Measurements from ENCODE around the gene PHC3.

The PHC3 gene

DNA sequence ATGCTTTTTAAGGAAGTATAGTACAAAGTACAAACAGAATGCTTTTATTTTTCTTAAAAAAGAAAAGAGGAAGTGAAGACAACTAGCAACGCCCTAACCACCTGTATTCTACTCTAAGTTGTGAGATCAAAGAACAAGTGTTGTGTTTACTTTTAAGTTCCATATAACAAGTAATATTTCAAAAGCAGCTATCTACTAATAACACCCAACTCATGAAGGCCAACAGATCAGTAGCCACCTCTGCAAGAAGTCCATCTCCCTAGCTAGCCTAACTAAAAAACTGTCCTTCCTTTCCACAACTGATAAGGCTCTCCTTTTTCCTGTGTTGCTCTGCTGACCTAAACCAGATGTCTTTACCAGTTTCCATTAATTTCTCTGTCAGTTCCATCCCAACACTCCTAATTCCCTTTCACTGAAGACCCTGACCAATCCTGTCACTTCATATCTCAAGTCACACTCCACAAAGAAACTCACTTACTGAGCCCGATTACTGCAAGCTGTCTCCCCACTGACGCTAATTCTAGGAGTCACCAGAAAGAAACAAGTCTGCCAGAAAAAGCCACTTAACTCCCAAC is 26.9 kb downstream of the PHC3 start:
- no peak overlapping the region for H3K27ac ChIP-seq (ENCODE audit: low read depth, low read length)

DNA sequence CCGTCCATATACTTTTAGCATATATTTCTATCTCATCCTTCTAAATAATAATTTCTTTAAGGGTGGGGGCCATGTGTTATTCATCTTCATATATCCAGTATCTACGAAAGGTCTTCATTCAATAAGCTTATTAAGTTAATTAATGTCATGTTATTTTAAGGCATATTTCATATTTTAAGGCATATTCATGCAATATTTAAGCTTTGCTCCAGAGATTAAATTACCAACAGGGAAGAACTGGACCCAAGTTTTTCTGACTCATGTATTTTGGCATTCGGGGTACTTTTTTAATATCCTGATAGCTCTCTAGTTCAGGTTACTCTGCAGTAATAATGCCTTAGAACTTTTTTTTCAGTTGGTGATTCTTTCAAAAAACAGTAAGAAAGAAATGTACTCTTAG is 27.4 kb downstream of the PHC3 start:
- Histone ChIP-seq H3K27ac (ENCODE audit: low read depth, low read length) (no peak overlapping the region), H3K9ac (ENCODE audit: low read length) (no peak overlapping the region), H3K27me3 (ENCODE audit: control insufficient read depth in 1 of 2, insufficient read depth in 2 of 2, low read length in 2 of 2) (no peaks in the 10 kb centered on the region), H3K4me1 (ENCODE audit: insufficient read depth, low read length) (peaks cover 18% of the 10 kb centered on the region), H3K36me3 (ENCODE audit: insufficient read depth, low read length) (peaks cover 3% of the 10 kb centered on the region), H3K4me3 (ENCODE audit: low read depth in 1 of 2, low read length in 2 of 2) (no peak overlapping the region), H3K9me3 (ENCODE audit: low read length) (no peaks in the 10 kb centered on the region)

More for the DNA sequence above, 26.9 kb downstream of the PHC3 start:
- no peak overlapping the region for H3K4me3 ChIP-seq (ENCODE audit: low read depth in 1 of 2, low read length in 2 of 2)
- H3K9ac ChIP-seq (ENCODE audit: low read length): no peak overlapping the region
- no peaks in the 10 kb centered on the region for H3K9me3 ChIP-seq (ENCODE audit: low read length)
- H3K36me3 ChIP-seq (ENCODE audit: insufficient read depth, low read length): no peaks in the 10 kb centered on the region
- H3K4me1 ChIP-seq (ENCODE audit: insufficient read depth, low read length): peaks cover 20% of the 10 kb centered on the region
- no peaks in the 10 kb centered on the region for H3K27me3 ChIP-seq (ENCODE audit: control insufficient read depth in 1 of 2, insufficient read depth in 2 of 2, low read length in 2 of 2)

- Histone ChIP-seq H3K9me3 (ENCODE audit: low read length) (no peaks in the 10 kb centered on the region), H3K4me1 (ENCODE audit: insufficient read depth, low read length) (peaks cover 18% of the 10 kb centered on the region), H3K4me3 (ENCODE audit: low read depth in 1 of 2, low read length in 2 of 2) (no peak overlapping the region), H3K27me3 (ENCODE audit: control insufficient read depth in 1 of 2, insufficient read depth in 2 of 2, low read length in 2 of 2) (no peaks in the 10 kb centered on the region), H3K9ac (ENCODE audit: low read length) (no peak overlapping the region), H3K36me3 (ENCODE audit: insufficient read depth, low read length) (peaks cover 8% of the 10 kb centered on the region), H3K27ac (ENCODE audit: low read depth, low read length) (no peak overlapping the region)
Observed at GRCh38 chr3:170151536-170151935, 30.0 kb downstream of the PHC3 start.

- H3K9me3 ChIP-seq (ENCODE audit: low read length): no peaks in the 10 kb centered on the region
- H3K27ac ChIP-seq (ENCODE audit: low read depth, low read length): no peak overlapping the region
- no peaks in the 10 kb centered on the region for H3K27me3 ChIP-seq (ENCODE audit: control insufficient read depth in 1 of 2, insufficient read depth in 2 of 2, low read length in 2 of 2)
- H3K9ac ChIP-seq (ENCODE audit: low read length): no peak overlapping the region
- H3K4me3 ChIP-seq (ENCODE audit: low read depth in 1 of 2, low read length in 2 of 2): no peak overlapping the region
- peaks cover 8% of the 10 kb centered on the region for H3K4me1 ChIP-seq (ENCODE audit: insufficient read depth, low read length)
- H3K36me3 ChIP-seq (ENCODE audit: insufficient read depth, low read length): peaks cover 20% of the 10 kb centered on the region
Observed at GRCh38 chr3:170149016-170149415, 32.5 kb downstream of the PHC3 start.

- H3K4me1 ChIP-seq (ENCODE audit: insufficient read depth, low read length): no peaks in the 10 kb centered on the region
- no peaks in the 10 kb centered on the region for H3K27me3 ChIP-seq (ENCODE audit: control insufficient read depth in 1 of 2, insufficient read depth in 2 of 2, low read length in 2 of 2)
- H3K9ac ChIP-seq (ENCODE audit: low read length): no peak overlapping the region
- no peak overlapping the region for H3K4me3 ChIP-seq (ENCODE audit: low read depth in 1 of 2, low read length in 2 of 2)
- H3K36me3 ChIP-seq (ENCODE audit: insufficient read depth, low read length): peaks cover 20% of the 10 kb centered on the region
- no peaks in the 10 kb centered on the region for H3K9me3 ChIP-seq (ENCODE audit: low read length)
- no peak overlapping the region for H3K27ac ChIP-seq (ENCODE audit: low read depth, low read length)
Observed at GRCh38 chr3:170145278-170145677, 36.3 kb downstream of the PHC3 start.

GRCh38 chr3:170144437-170144843 is 37.1 kb downstream of the PHC3 start:
- H3K9ac ChIP-seq (ENCODE audit: low read length): no peak overlapping the region

DNA sequence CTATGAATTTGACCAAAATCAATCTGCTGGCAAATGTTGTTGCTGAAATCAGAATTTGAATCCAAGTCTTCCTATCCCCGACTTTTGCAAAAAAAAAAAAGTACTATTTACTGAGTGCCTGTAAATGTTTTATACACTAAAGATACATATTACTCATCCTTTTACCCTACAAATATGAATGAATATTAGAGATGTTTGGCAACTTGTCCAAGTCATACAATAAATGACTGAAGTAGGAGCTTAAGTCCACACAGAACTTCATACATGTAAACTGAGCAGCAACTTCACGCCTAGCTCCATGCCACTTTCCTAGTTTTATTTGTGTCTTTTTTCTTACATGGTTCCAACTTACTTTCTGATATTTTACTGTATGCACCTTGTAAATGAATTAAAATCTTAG is 39.2 kb downstream of the PHC3 start:
- Histone ChIP-seq H3K9ac (ENCODE audit: low read length) (no peak overlapping the region), H3K27ac (ENCODE audit: low read depth, low read length) (no peak overlapping the region), H3K9me3 (ENCODE audit: low read length) (no peaks in the 10 kb centered on the region), H3K4me3 (ENCODE audit: low read depth in 1 of 2, low read length in 2 of 2) (no peak overlapping the region), H3K4me1 (ENCODE audit: insufficient read depth, low read length) (no peaks in the 10 kb centered on the region), H3K36me3 (ENCODE audit: insufficient read depth, low read length) (peaks cover 14% of the 10 kb centered on the region), H3K27me3 (ENCODE audit: control insufficient read depth in 1 of 2, insufficient read depth in 2 of 2, low read length in 2 of 2) (no peaks in the 10 kb centered on the region)

More at GRCh38 chr3:170144437-170144843, 37.1 kb downstream of the PHC3 start:
- no peaks in the 10 kb centered on the region for H3K9me3 ChIP-seq (ENCODE audit: low read length)
- H3K4me1 ChIP-seq (ENCODE audit: insufficient read depth, low read length): no peaks in the 10 kb centered on the region
- H3K4me3 ChIP-seq (ENCODE audit: low read depth in 1 of 2, low read length in 2 of 2): no peak overlapping the region
- no peaks in the 10 kb centered on the region for H3K27me3 ChIP-seq (ENCODE audit: control insufficient read depth in 1 of 2, insufficient read depth in 2 of 2, low read length in 2 of 2)
- peaks cover 20% of the 10 kb centered on the region for H3K36me3 ChIP-seq (ENCODE audit: insufficient read depth, low read length)
- no peak overlapping the region for H3K27ac ChIP-seq (ENCODE audit: low read depth, low read length)

DNA sequence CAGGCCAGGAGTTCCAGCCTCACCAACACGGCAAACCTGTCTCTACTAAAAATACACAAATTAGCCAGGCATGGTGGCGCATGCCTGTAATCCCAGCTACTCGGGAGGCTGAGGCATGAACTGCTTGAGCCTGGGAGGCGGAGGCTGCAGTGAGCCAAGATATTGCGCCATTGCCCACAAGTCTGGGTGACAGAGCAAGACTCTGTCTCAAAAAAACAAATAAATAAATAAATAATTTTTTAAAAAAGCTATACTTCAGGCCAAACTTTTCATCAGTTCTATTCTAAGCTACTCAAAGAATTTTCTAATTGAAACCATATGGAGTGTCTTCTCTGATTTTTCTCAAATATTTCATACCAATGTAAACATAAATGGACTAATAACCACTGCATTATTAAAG is 43.5 kb downstream of the PHC3 start:
- H3K27ac ChIP-seq (ENCODE audit: low read depth, low read length): no peak overlapping the region
- H3K4me1 ChIP-seq (ENCODE audit: insufficient read depth, low read length): no peaks in the 10 kb centered on the region
- H3K27me3 ChIP-seq (ENCODE audit: control insufficient read depth in 1 of 2, insufficient read depth in 2 of 2, low read length in 2 of 2): no peaks in the 10 kb centered on the region
- H3K9ac ChIP-seq (ENCODE audit: low read length): no peak overlapping the region
- H3K4me3 ChIP-seq (ENCODE audit: low read depth in 1 of 2, low read length in 2 of 2): no peak overlapping the region
- H3K9me3 ChIP-seq (ENCODE audit: low read length): no peaks in the 10 kb centered on the region
- H3K36me3 ChIP-seq (ENCODE audit: insufficient read depth, low read length): peaks cover 16% of the 10 kb centered on the region

- Histone ChIP-seq H3K4me1 (ENCODE audit: insufficient read depth, low read length) (no peaks in the 10 kb centered on the region), H3K9ac (ENCODE audit: low read length) (no peak overlapping the region), H3K27me3 (ENCODE audit: control insufficient read depth in 1 of 2, insufficient read depth in 2 of 2, low read length in 2 of 2) (no peaks in the 10 kb centered on the region), H3K4me3 (ENCODE audit: low read depth in 1 of 2, low read length in 2 of 2) (no peak overlapping the region), H3K36me3 (ENCODE audit: insufficient read depth, low read length) (peaks cover 35% of the 10 kb centered on the region), H3K9me3 (ENCODE audit: low read length) (no peaks in the 10 kb centered on the region), H3K27ac (ENCODE audit: low read depth, low read length) (no peak overlapping the region)
Observed at GRCh38 chr3:170132335-170132734, 49.2 kb downstream of the PHC3 start.

DNA sequence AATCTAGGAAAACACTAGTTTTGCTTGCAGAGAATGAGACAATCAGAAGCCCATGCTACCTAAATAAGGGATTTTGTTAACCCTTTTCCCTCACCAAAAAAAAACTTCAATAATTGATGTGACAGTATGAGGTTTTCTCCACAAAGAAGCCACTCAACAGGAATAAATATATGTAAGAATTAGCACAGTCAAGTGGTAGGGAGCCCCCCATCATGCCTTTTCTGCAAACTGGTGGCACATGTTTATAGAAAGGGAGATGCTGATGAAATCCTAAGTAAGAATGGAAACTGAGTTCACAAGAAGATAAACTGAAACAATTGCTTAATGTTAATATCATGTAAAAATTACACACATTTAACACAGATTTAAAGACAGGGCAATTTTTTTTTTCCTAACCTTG is 51.0 kb downstream of the PHC3 start:
- no peak overlapping the region for H3K9ac ChIP-seq (ENCODE audit: low read length)
- no peaks in the 10 kb centered on the region for H3K9me3 ChIP-seq (ENCODE audit: low read length)
- no peak overlapping the region for H3K4me3 ChIP-seq (ENCODE audit: low read depth in 1 of 2, low read length in 2 of 2)
- no peak overlapping the region for H3K27ac ChIP-seq (ENCODE audit: low read depth, low read length)
- H3K4me1 ChIP-seq (ENCODE audit: insufficient read depth, low read length): no peaks in the 10 kb centered on the region
- H3K27me3 ChIP-seq (ENCODE audit: control insufficient read depth in 1 of 2, insufficient read depth in 2 of 2, low read length in 2 of 2): no peaks in the 10 kb centered on the region
- H3K36me3 ChIP-seq (ENCODE audit: insufficient read depth, low read length): peaks cover 25% of the 10 kb centered on the region

GRCh38 chr3:170128977-170129431 is 52.5 kb downstream of the PHC3 start:
- Histone ChIP-seq H3K4me3 (ENCODE audit: low read depth in 1 of 2, low read length in 2 of 2) (no peak overlapping the region), H3K27me3 (ENCODE audit: control insufficient read depth in 1 of 2, insufficient read depth in 2 of 2, low read length in 2 of 2) (no peaks in the 10 kb centered on the region), H3K9ac (ENCODE audit: low read length) (no peak overlapping the region), H3K36me3 (ENCODE audit: insufficient read depth, low read length) (peaks cover 21% of the 10 kb centered on the region), H3K27ac (ENCODE audit: low read depth, low read length) (no peak overlapping the region), H3K4me1 (ENCODE audit: insufficient read depth, low read length) (no peaks in the 10 kb centered on the region), H3K9me3 (ENCODE audit: low read length) (no peaks in the 10 kb centered on the region)

GRCh38 chr3:170128259-170128976 is 53.1 kb downstream of the PHC3 start:
- Histone ChIP-seq H3K9ac (ENCODE audit: low read length) (no peak overlapping the region), H3K4me3 (ENCODE audit: low read depth in 1 of 2, low read length in 2 of 2) (no peak overlapping the region), H3K36me3 (ENCODE audit: insufficient read depth, low read length) (peaks cover 21% of the 10 kb centered on the region), H3K4me1 (ENCODE audit: insufficient read depth, low read length) (no peaks in the 10 kb centered on the region), H3K27ac (ENCODE audit: low read depth, low read length) (no peak overlapping the region), H3K9me3 (ENCODE audit: low read length) (no peaks in the 10 kb centered on the region), H3K27me3 (ENCODE audit: control insufficient read depth in 1 of 2, insufficient read depth in 2 of 2, low read length in 2 of 2) (no peaks in the 10 kb centered on the region)
